Raji (cell line): ENCODE results near the gene APBA2.

Source experiments
- POLR2A ChIP-seq: IDR thresholded peaks from 2 replicates; pipeline ENCODE4 v1.6.1; 2011; ENCODE audit warnings: low read depth, low read length, control low read depth; ENCODE audit not compliant: insufficient read depth

Gene APBA2

GRCh38 chr15:29127506-29128430, 242.0 kb downstream of the APBA2 start:
- TF ChIP-seq POLR2A = no peak

GRCh38 chr15:29128671-29129070, 242.9 kb downstream of the APBA2 start:
- TF ChIP-seq POLR2A = no peak

GRCh38 chr15:29129221-29129620, 243.4 kb downstream of the APBA2 start:
- no peak for TF ChIP-seq POLR2A

- TF ChIP-seq POLR2A = no peak
Measured at GRCh38 chr15:29129926-29130325, 244.2 kb downstream of the APBA2 start.

- no peak for TF ChIP-seq POLR2A
Measured at GRCh38 chr15:29130476-29130875, 244.7 kb downstream of the APBA2 start.

- no peak for TF ChIP-seq POLR2A
Measured at GRCh38 chr15:29130951-29131839, 245.4 kb downstream of the APBA2 start.

GRCh38 chr15:29131840-29132420, 246.2 kb downstream of the APBA2 start:
- no peak for TF ChIP-seq POLR2A

GRCh38 chr15:29132735-29133181, 247.0 kb downstream of the APBA2 start:
- no peak for TF ChIP-seq POLR2A

- no peak for TF ChIP-seq POLR2A
Measured at GRCh38 chr15:29133321-29133720, 247.5 kb downstream of the APBA2 start.

GRCh38 chr15:29133791-29134190, 248.0 kb downstream of the APBA2 start:
- no peak for TF ChIP-seq POLR2A

GRCh38 chr15:29134239-29134638, 248.5 kb downstream of the APBA2 start:
- TF ChIP-seq POLR2A = no peak

GRCh38 chr15:29134641-29135308, 249.0 kb downstream of the APBA2 start:
- no peak for TF ChIP-seq POLR2A

- no peak for TF ChIP-seq POLR2A
Measured at GRCh38 chr15:29135309-29135657, 249.5 kb downstream of the APBA2 start.

- no peak for TF ChIP-seq POLR2A
Measured at GRCh38 chr15:29135702-29136646, 250.2 kb downstream of the APBA2 start.

GRCh38 chr15:29138260-29138659, 252.5 kb downstream of the APBA2 start:
- TF ChIP-seq POLR2A = no peak
